ENCODE results near the gene BIVM. TPM values are rescaled to one million over a fixed set of nuclear protein-coding genes. Genes with fewer than 3 reads are reported as not detected.

BIVM gene
- total RNA-seq, 2 experiments from 2014 or later = 28.8 to 32.1 TPM

DNA sequence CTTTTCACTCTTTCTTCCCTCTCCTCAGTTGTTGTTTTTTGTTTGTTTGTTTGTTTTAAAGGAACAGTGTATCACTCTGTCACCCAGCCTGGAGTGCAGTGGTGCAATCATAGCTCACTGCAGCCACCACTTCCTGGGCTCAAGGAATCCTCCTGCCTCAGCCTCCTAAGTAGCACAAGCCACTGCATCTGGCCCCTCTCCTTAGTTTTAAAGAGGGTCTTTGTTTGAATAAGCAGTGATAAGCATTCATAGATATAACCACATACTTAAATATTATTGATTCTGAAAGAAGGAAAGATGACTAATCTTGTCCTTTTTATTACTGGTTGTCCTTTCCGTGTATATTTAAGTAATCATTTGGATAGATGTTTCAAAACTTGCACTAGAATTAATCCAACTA, 73.6 kb downstream of the BIVM start:
- Mint-ChIP-seq H3K36me3 (ENCODE audit: low read depth) (peaks cover 58% of the 10 kb centered on the region), H3K9me3 (no peaks in the 10 kb centered on the region), H3K4me1 (peaks cover 31% of the 10 kb centered on the region), H3K4me3 (no peak overlapping the region), H3K27me3 (no peaks in the 10 kb centered on the region), H3K27ac (peak overlapping the region; percentile 4)
- POLR2A ChIA-PET = no interaction called here
- CTCF ChIA-PET = no interaction called here
- no peak for DNase-seq

- CTCF ChIA-PET = no interaction called here
- Mint-ChIP-seq H3K27me3 (no peaks in the 10 kb centered on the region), H3K4me1 (peaks cover 31% of the 10 kb centered on the region), H3K36me3 (ENCODE audit: low read depth) (peaks cover 54% of the 10 kb centered on the region), H3K4me3 (no peak overlapping the region), H3K27ac (no peak overlapping the region), H3K9me3 (no peaks in the 10 kb centered on the region)
- DNase-seq = no peak
- POLR2A ChIA-PET = no interaction called here
Observed at GRCh38 chr13:102873653-102874052, 74.7 kb downstream of the BIVM start.

DNA sequence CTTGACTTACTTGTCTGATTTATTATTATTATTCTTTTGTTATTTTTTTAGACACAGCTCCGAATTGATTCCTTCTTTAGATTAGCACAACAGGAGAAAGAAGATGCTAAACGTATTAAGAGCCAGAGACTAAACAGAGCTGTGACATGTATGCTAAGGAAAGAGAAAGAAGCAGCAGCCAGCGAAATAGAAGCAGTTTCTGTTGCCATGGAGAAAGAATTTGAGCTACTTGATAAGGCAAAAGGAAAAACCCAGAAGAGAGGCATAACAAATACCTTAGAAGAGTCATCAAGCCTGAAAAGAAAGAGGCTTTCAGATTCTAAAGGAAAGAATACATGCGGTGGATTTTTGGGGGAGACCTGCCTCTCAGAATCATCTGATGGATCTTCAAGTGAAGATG, 76.3 kb downstream of the BIVM start:
- H3K4me1 Mint-ChIP-seq = peaks cover 25% of the 10 kb centered on the region
- no peak for DNase-seq
- peaks cover 50% of the 10 kb centered on the region for H3K36me3 Mint-ChIP-seq (ENCODE audit: low read depth)
- CTCF ChIA-PET = interaction anchor here (1.9 to 2.2 kb wide), 2 partner anchors 11 to 27 kb away, joined by 4 to 7 read pairs; no protein-coding TSS in a partner anchor
- no peaks in the 10 kb centered on the region for H3K9me3 Mint-ChIP-seq
- H3K27me3 Mint-ChIP-seq = no peaks in the 10 kb centered on the region
- no peak overlapping the region for H3K4me3 Mint-ChIP-seq
- H3K27ac Mint-ChIP-seq = no peak overlapping the region
- POLR2A ChIA-PET = no interaction called here

- H3K4me3 Mint-ChIP-seq = no peak overlapping the region
- CTCF ChIA-PET = interaction anchor here (1.1 kb wide), 1 partner anchor 7 kb away, joined by 3 read pairs; no protein-coding TSS in a partner anchor
- no peak for DNase-seq
- H3K27me3 Mint-ChIP-seq = no peaks in the 10 kb centered on the region
- POLR2A ChIA-PET = no interaction called here
- no peaks in the 10 kb centered on the region for H3K9me3 Mint-ChIP-seq
- no peak overlapping the region for H3K27ac Mint-ChIP-seq
- H3K4me1 Mint-ChIP-seq = peaks cover 10% of the 10 kb centered on the region
- H3K36me3 Mint-ChIP-seq (ENCODE audit: low read depth) = peaks cover 40% of the 10 kb centered on the region
Observed at GRCh38 chr13:102877303-102877702, 78.4 kb downstream of the BIVM start.

GRCh38 chr13:102878481-102878880, 79.6 kb downstream of the BIVM start:
- H3K36me3 Mint-ChIP-seq (ENCODE audit: low read depth) = peaks cover 34% of the 10 kb centered on the region
- no peaks in the 10 kb centered on the region for H3K27me3 Mint-ChIP-seq
- ChIA-PET CTCF (interaction anchor here (1.1 kb wide), 1 partner anchor 9 kb away, joined by 3 read pairs; no protein-coding TSS in a partner anchor), POLR2A (no interaction called here)
- H3K9me3 Mint-ChIP-seq = no peaks in the 10 kb centered on the region
- H3K4me1 Mint-ChIP-seq = no peaks in the 10 kb centered on the region
- no peak overlapping the region for H3K4me3 Mint-ChIP-seq
- no peak overlapping the region for H3K27ac Mint-ChIP-seq
- no peak for DNase-seq

DNA sequence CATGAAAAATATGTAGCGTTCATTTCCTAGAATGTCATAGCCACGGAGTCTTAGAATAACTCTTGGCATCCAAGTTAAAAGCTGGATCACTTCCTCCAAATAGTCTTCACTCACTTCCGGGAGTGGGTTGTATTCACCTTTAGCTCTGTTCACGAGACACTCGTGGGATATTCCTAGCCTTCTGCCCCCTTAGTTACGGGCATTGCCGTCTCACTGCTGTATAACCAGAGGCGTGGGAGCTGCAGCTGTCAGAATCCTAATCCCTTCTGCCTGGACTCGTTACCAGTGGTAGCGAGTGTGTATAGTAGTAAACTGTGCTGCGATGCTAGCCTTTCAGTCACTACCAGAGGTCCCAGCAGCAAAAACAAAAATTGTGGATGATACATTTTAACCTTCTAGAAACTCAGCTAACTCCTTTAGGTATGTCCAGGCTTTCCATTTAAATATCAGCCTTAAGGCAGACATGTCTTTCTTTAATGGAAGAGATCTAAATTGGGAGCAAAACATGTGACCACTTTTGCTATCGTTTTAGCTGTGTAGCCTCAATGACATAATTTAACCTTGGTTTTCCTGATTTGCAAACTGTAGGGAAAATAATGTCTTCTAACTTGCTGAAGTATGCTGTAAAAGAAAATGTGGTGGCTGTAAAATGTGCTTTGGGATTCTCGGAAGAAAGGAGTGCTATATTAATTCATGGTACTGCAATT, 81.0 kb downstream of the BIVM start:
- Mint-ChIP-seq H3K27ac (no peak overlapping the region), H3K4me1 (no peaks in the 10 kb centered on the region), H3K4me3 (no peak overlapping the region), H3K27me3 (no peaks in the 10 kb centered on the region), H3K36me3 (ENCODE audit: low read depth) (peaks cover 28% of the 10 kb centered on the region), H3K9me3 (no peaks in the 10 kb centered on the region)
- ChIA-PET CTCF (interaction anchor here (2.7 kb wide), 1 partner anchor 10 kb away, joined by 13 read pairs; no protein-coding TSS in a partner anchor), POLR2A (no interaction called here)
- DNase-seq = no peak

DNA sequence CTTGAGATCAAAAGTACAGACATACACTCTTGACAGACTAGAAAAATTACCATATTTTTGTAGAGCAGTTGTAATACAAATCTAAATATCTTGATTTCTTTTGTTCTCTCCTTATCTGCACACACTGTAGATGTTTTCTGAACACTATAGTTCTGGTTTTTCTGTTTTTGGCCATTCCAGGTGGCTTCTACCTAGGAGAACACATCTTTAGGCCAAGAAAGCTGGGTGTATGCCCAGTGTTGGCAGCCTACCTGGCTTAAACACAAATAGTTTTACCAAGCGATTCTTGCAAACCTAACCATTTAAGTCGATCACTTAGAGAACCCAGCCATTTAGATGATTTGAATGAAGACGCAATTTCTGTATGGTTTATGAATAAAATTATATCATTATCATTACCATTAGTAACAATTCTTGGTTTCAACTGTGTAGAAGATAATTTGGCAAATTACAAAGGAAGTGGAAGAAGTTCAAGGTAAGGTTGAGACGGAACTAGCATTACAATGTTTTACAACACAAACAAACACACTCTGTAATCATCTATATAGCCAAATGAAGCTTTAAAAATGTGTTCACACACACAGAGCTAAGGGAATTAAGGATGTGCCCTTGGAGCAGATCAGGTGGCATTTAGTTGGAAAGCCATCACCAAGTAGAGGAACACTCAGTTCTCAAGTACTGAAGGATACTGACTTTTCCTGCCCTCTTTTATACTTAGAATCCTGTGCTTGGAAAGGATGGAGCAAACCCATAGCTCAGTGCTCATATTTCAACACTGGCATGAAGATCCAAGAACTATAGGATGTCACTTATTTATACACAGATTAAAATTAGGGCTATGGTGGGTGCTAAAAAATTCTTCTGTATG, 83.1 kb downstream of the BIVM start:
- Mint-ChIP-seq H3K27me3 (no peaks in the 10 kb centered on the region), H3K4me3 (no peak overlapping the region), H3K36me3 (ENCODE audit: low read depth) (peaks cover 11% of the 10 kb centered on the region), H3K27ac (no peak overlapping the region), H3K4me1 (no peaks in the 10 kb centered on the region), H3K9me3 (no peaks in the 10 kb centered on the region)
- no peak for DNase-seq
- ChIA-PET POLR2A (no interaction called here), CTCF (interaction anchor here (1.3 to 2.7 kb wide), 2 partner anchors 12 kb away, joined by 4 to 13 read pairs; no protein-coding TSS in a partner anchor)

Other genes starting within 250 kb of the BIVM start
- 10 to 100 TPM; 86.2 to 96.8 TPM for gene TPP2, start 202.1 kb upstream of the BIVM start, total RNA-seq
- gene METTL21C, start 104.1 kb upstream of the BIVM start, total RNA-seq = not detected
- gene TEX30, start 25.3 kb upstream of the BIVM start, total RNA-seq = 10 to 100 TPM; 35.0 to 36.6 TPM
- 10 to 100 TPM; 10.4 to 10.5 TPM for gene POGLUT2, start 143 bp upstream of the BIVM start, total RNA-seq
- 10 to 100 TPM; 82.3 to 89.9 TPM for gene ERCC5, start 46.9 kb downstream of the BIVM start, total RNA-seq

All from activated CD4-positive, alpha-beta memory T cell treated with anti-CD3 and anti-CD28 coated beads, Interleukin-2, amount 10 ng/mL, durations not matched to agents 7 days and 5 days (primary cell).